ENCODE measurements around the gene HLF. TPM values are rescaled to one million over a fixed set of nuclear protein-coding genes. Genes with fewer than 3 reads are reported as not detected.

The HLF gene
- total RNA-seq, 1 donor from 2014 or later: not detected

DNA sequence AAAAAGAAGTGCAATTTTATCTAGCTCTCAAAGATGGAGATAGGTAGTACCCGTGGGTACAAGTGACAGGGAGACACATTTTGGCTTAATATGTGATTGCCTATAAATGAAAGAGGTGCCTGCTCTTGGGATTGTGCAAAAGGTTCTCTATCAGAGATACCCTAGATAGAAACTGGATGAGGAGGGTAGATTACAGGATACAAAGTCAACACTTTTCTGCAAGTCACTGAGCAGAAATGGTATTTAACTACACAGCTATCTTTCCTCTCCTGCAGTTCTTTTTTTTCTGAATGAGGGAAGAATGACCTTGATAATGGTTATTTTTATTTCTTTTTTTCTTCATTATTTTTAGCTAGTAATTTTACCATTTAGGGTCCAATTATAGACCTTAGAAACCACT, 89.2 kb downstream of the HLF start:
- no peak for DNase-seq (ENCODE audit: low read depth in 2 of 2)

DNA sequence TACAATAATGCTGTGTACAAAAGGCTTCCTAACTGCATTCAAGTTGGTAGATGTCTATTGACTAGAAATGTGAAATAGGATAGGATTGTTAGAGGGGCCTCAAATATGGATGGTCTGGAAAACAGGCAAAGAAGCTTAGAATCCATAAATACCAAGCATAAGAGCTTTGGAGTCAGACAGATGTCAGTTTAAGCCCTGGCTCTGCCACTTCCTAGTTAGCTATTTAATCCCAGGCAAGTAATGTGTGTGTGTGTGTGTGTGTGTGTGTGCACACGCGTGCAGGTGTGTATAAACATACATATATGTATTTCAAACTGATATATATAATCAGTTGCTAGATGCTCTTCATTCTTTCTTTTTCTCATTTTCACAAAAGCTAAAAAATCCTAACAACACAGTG, 90.2 kb downstream of the HLF start:
- no peak for DNase-seq (ENCODE audit: low read depth in 2 of 2)

DNA sequence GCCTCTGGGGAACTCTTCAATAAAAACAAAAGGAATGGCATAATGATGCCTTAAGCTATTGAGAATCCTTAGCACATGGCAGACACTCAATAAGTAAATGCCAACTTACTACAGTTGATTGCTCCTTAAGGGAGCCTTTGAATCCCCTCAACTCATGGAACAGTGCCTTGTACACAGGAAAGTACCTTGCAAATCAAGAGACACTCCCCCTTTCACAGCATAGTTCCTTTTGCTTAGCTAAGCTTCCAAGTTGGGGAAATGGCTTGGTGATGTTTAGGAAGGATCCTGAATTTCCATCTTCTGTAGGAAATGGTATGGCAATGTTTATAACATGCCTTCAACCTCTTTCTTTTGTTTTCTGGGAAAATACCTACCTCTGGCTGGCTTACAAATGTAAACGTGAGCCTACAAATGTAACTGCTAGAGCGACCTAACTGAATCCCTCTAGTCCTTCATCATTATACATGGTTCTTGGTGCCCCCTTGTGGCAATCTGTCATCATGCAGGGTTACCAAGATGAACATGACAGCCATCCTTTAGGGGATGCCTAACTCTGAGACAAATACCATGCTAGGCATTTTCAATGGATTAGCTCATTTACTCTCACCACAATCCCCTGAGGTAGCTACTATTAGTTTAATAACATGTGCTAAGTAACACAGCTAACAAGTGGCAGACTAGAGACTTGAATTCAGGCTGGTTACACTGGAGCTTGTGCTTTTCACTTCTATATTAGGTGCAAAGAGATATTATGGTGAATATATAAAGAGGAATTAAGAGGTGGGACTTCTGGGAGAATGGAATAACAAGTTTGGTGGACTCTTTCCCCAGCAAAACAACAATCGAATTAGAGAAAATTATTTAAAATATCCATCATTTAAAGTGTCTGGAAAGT, 91.9 kb downstream of the HLF start:
- peak; percentile 43 to 68 for DNase-seq (ENCODE audit: low read depth in 2 of 2)

DNA sequence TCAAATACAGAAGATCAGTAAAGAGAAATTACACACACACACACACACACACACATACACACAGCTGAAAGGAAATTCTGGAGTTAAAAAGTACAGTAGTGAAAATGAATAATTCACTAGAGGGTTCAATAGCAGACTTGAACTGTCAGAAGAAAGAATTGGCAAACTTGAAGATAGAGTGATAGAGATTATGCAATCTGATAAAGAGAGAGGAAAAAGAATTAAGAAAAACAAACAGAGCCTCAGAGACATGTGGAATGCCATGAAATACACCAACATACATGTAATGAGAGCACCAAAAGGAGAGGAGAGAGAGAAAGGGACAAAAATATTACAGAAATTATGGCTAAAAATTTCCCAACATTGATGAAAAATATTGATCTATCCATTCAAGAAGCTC, 96.2 kb downstream of the HLF start:
- DNase-seq (ENCODE audit: low read depth in 2 of 2): no peak

DNA sequence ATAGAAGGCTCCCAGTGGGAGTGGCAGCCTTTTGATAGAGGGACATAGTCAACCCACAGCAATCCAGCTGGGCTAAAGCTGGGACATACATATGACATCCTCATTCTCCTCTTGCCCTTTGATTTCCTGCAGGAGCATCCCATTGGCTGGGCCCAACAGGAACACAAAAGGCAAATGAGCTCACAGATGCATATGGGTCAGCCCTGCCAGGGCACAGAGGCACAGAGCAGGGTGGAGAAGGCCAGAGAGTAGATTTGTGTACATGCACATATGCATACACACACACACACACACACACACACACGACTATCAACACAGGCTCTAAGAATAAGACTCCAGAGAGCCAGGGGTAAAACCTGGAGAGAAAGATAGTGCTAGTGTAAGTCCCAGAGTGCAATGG, 98.3 kb downstream of the HLF start:
- no peak for DNase-seq (ENCODE audit: low read depth in 2 of 2)

DNA sequence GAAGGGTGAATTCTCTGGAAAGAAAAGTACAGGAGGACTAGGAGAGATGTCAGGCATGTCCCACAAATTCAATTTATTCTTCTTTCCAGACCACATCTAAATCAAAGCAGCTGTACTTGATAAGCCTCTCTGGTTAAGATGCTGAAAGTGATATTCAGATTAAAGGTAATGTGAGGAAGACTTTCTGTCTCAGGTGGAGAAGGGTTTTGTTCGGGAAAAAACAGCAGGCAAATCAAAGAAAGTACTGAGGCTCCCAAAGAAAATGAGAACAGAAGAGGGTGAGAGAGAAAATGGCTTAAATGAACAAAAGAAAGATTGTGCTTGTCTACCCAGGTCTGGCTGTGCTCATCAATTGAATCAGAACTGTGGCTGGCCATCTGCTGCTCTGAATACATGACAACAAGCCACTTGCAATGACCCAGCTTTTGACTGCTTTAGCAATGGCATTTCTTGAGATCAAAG, 101.3 kb downstream of the HLF start:
- DNase-seq (ENCODE audit: low read depth in 2 of 2): no peak

DNA sequence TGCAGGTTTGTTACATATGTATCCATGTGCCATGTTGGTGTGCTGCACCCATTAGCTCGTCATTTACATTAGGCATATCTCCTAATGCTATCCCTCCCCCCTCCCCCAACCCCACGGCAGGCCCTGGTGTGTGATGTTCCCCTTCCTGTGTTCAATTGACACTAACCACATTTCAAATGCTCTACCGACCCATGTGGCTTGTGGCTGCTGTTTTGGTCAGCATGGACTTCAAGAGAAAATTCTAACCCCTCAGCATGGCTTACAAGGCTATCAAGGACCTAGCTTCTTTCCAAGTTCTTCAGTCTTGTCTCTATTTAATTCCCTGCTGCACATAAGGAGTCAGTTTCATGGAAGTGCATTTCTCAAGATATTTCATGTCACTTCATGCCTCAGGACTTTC, 103.9 kb downstream of the HLF start:
- DNase-seq (ENCODE audit: low read depth in 2 of 2): no peak

Other genes starting within 250 kb of the HLF start
- 10.4 and 15.6 TPM in 2 replicates for gene MMD, start 156.9 kb downstream of the HLF start, total RNA-seq
- not detected in 2 replicates for gene SMIM36, start 246.5 kb downstream of the HLF start, total RNA-seq